Myocyte (in vitro differentiated cells): Measurements from ENCODE around the gene ARHGAP9. TPM values are rescaled to one million over a fixed set of nuclear protein-coding genes. Genes with fewer than 3 reads are reported as not detected.
A peak's percentile ranks its signal among the peaks of the same experiment; 100 is the strongest.

Experiments used
- DNase-seq: peaks from one replicate; pipeline ENCODE4 v3.0.0-alpha.2; 2012; ENCODE audit warnings: low read depth
- total RNA-seq: library from RNA; depleted of rRNA; stranded (reverse); fragments of >200 nt; gene quantifications from 2 replicates; pipeline ENCODE4 v1.2.3, GENCODE V29; 2014

Gene ARHGAP9
- total RNA-seq, 1 donor from 2014 or later: 9.8 TPM

DNA sequence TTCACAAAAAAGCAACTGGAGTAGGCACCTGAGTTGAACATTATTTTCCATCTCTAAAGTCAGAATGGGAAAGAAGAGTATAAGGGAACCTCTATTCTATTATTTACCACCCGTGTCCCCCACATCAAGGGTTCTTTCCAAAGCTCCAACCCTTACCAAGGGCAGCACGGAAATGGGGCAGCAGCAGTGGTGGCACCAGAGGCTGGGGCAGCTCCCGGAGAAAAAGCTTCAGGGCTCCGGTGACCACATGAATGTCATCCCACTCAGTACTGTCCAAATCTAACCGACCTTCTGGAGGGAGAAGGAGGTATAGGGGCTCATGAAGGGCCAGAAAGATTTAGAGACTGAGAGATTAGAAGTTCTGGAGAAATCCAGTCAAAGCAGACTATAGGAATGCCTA is 5.8 kb downstream of the ARHGAP9 start:
- no peak for DNase-seq

DNA sequence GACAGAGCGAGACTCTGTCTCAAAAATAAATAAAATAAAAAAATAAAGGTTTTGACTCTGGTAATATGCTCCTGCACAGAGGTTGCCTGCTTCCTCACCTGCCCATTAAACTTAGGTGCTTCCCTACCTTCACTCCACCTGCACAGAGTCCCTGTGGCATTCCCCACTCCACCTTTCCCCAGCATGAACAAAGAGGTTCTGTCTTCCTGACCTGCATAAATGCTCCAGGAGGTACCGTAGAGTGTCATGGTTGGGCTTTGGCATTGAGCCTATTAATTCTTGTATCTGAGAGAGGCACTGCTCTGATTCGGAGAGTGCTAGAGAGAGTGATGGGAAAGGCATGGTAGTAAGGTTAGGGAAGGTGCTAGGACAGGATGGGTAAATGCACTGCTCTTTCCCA is 6.3 kb downstream of the ARHGAP9 start:
- no peak for DNase-seq

DNA sequence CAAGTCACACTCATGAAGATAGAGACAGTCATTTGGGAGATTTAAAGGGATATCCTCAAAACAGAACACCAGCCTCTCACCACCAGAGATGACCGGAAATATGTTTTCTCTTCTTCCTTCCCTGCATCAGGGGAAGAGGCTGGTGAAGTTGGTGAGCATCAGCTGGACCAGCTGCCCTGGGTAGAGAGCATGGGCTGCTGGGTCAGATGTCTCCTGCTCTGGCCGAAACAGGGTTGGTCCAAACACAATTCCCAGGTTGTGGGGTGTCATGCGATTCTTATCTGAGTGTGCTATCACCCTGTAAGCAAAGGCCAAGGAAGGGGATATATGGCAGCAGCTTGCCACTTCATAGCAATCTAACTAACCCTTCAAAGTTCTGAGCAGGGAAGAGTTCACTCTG is 7.3 kb downstream of the ARHGAP9 start:
- DNase-seq: no peak

GRCh38 chr12:57471661-57472060 is 8.0 kb downstream of the ARHGAP9 start:
- DNase-seq: no peak

DNA sequence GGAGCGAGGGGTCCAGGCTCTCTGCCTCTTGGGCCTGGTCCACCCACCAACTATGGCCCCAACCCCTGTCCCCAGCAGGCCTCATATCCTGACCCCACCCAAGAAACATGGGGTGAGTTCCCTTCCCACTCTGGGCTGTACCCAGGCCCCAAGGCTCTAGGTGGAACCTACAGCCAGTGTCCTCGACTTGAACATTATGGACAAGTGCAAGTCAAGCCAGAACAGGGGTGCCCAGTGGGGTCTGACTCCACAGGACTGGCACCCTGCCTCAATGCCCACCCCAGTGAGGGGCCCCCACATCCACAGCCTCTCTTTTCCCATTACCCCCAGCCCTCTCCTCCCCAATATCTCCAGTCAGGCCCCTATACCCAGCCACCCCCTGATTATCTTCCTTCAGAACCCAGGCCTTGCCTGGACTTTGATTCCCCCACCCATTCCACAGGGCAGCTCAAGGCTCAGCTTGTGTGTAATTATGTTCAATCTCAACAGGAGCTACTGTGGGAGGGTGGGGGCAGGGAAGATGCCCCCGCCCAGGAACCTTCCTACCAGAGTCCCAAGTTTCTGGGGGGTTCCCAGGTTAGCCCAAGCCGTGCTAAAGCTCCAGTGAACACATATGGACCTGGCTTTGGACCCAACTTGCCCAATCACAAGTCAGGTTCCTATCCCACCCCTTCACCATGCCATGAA is 8.6 kb downstream of the ARHGAP9 start:
- no peak for DNase-seq

- DNase-seq: no peak
These were observed 9.2 kb downstream of the ARHGAP9 start for GRCh38 chr12:57470286-57470969.

DNA sequence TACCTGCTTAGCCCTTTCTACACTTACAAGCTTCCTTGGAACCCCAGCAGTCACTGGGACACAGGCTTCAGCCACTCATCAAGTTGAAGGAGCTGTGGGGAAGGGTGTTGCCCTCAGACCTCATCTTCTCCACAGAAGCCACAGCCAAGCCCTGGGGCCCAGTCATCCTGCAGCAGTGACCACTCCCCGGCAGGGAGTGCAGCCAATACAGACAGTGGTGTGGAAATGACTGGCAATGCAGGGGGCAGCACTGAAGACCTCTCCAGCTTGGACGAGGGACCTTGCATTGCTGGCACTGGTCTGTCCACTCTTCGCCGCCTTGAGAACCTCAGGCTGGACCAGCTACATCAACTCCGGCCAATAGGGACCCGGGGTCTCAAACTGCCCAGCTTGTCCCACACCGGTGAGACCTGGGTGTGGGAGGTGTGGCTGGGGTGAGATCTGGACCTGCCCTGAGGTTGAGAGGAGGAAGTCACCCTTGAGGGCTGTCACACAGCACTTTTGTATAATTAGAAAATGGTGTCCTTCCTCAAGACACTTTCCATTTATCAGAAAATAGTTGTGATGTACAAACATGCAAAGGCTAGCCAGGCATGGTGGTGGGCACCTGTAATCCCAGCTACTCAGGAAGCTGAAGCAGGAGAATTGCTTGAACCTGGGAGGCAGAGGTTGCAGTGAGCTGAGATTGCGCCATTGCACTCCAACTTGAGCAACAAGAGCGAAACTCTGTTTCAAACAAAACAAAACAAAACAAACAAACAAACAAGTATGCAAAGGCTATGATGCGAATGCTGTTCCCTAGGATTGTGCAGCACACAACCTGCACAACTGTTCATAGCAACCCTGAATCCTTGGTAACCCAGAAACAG is 10.1 kb downstream of the ARHGAP9 start:
- peak; percentile 73 for DNase-seq

GRCh38 chr12:57467915-57468314 is 11.8 kb downstream of the ARHGAP9 start:
- DNase-seq: no peak

GRCh38 chr12:57467212-57467874 is 12.3 kb downstream of the ARHGAP9 start:
- no peak for DNase-seq

GRCh38 chr12:57465747-57466505 is 13.7 kb downstream of the ARHGAP9 start:
- no peak for DNase-seq

GRCh38 chr12:57465030-57465746 is 14.5 kb downstream of the ARHGAP9 start:
- no peak for DNase-seq

DNA sequence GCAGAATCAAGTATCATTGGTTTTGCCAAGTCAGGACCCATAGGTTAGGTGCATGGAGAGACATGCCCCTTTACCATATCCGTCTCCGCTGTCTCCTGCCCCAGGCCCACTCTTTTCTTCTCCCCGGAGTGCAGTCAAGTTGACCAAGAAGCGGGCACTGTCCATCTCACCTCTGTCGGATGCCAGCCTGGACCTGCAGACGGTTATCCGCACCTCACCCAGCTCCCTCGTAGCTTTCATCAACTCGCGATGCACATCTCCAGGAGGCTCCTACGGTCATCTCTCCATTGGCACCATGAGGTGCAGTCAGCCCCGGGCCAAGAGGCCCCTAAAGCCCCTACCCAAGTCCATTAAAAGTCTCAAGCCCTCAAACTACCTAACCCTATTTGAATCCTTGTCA is 15.1 kb downstream of the ARHGAP9 start:
- no peak for DNase-seq

DNA sequence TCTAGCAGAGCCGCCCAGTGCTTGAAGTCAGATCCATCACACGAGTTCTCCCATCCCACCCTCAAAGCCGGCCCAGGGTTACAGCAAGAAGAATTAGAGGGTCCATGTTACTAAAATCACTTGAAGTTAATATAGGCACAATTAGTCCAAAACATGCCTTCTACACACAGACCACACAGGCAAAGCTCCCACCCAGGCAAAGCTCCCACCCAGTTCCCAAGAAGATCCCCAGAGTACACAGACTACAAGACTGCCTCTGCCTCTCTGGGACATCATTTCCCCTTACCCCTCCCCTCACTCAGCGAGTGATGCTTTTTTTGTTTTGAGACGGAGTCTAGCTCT is 16.8 kb downstream of the ARHGAP9 start:
- no peak for DNase-seq

DNA sequence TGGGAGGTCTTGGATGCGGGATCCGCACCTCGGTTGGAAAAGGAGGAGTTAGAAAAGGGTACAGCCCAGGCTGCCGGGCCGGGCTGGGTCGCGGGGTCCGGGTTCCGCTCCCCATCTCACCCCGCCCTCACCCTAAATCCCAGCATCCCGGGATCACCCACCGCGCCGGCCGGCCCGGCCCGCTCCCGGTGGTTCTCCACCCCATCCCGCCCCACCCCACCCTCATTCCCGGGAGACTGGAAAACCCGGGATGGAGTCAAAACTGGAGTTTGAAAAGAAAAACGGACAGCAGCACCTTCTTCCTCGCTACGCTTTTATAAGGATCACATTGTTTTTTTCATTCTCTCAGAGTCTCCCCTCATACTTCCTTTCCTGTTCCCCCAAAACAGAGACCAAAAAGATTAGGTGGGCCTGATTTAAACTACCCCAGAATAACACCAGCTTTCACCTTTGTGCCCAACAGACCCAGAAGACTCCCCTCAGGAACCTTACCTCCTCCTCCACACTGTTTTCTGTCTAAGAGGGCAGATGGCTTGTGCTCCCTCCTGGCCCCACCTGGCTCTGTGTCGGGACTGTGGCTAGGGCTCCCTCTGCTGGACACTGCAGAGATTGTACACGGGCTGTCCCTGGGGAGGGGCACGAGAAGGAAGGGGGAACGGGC is 17.3 kb downstream of the ARHGAP9 start:
- peak; percentile 93 for DNase-seq

GRCh38 chr12:57461917-57462250 is 17.8 kb downstream of the ARHGAP9 start:
- no peak for DNase-seq

- peak; percentile 52 for DNase-seq
These were observed 18.3 kb downstream of the ARHGAP9 start for GRCh38 chr12:57461276-57461916.

DNA sequence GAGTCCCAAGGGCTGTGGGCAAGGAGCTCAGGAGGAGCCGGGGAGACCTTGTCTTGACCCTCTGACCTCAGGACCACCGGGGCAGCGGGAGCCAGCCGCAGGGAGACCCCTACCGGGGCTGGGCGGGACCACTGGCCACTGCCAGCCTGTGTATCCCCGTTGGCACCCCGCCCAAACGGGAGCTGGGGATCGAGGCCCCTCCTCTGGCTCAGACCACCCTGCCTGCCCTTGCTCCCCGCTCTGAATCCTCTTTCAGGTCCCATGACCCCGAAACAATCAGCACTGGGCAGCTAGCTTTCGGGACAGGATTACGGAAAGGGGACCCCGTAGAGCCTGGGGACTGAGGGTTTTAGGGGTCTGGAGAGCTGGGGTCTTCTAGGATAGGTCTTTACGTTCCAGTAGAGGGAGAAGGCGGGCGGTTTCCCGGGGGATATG is 18.8 kb downstream of the ARHGAP9 start:
- no peak for DNase-seq

DNA sequence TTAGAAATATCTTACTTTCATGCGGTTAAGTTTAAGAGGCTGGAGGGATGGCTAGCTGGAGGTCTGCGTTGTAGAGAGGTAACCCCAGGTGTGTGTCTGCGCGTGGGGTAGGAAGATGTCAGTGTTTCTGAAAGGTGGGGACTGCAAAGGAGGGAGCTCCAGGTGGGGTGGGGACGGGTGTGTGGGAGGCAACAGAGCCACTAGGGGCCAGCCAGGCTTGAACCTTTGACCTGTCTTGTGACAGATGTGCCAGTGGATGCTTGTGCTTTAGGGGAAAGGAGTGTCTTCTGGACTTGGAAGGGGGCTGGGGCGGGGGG is 19.2 kb downstream of the ARHGAP9 start:
- no peak for DNase-seq

DNA sequence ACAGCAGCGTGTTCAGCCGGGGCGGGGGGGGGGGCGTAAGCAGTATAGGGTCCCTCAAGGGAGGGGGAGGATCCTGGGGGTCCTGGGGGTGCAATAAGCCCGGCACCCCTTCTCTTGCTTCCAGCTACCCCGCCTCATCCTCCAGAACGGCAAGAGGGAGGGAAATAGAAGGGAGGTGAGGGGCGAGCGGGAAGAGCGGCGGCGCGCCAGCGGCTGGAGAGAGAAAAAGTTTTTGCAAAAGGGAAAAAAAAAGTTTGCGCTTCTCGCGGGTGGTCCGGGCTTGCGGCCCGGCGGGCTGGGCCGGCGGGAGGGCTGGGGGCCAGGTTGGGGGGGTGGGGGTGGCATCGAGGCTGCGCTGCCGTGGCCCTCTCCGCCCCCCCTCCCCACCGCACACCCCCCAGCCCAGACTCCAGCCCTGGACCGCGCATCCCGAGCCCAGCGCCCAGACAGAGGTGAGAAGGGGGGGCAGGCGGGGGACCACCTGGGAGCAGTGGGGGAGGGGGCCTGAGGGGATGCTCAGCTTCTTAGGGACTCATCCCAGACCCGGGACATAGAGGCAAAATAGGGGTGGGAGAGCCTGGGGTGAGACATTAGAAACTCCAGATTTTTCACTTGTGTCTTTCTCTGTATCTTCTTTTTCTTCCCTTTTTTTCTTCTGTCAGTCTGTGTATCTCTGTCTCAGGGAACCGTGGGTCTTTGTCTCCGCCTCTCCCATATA is 19.8 kb downstream of the ARHGAP9 start, which contains the start of gene GLI1:
TSS of gene GLI1 (plus strand) at position 36 of the 718 bp plus-strand sequence. CDS start 3,907 bp downstream, outside the sequence.
- DNase-seq: peak; percentile 7
